SH-SY5Y (cell line): ENCODE results near the gene PFDN4.

Experiments
- GATA2 ChIP-seq: IDR thresholded peaks from 2 replicates; pipeline ENCODE4 v1.6.1; 2011; ENCODE audit warnings: mild to moderate bottlenecking, low read depth, low read length
- GATA3 ChIP-seq: IDR thresholded peaks from 2 replicates; pipeline ENCODE4 v1.6.1; 2011; ENCODE audit warnings: low read depth, mild to moderate bottlenecking, low read length, moderate library complexity

DNA sequence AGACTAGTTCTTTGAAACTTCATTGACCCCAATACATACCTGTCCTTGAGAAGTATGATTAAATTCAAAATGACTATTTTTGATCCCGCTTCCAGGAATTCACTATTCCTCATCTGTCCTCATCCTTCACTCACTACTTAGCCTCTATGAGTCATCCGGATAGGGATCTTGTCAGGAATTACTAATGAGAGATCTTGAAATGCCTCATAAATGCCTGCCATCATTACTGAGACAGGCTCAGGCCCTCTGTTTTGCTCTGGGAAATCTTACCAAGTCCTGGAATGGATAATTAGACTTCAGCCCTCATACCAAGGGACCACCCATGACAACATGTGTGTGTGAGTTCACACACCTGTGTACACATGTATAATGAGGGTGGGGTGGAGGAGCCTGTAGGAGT lies 31.3 kb upstream of the PFDN4 start:
- TF ChIP-seq GATA3, result no peak
- no peak for TF ChIP-seq GATA2
